GM23338 (cell line): ENCODE measurements around the gene ANKRD13C. TPM values are rescaled to one million over a fixed set of nuclear protein-coding genes. Genes with fewer than 3 reads are reported as not detected.

ENCODE experiments used
- ATAC-seq: fragments of 200-7000 bp; cut with Tn5 transposase; 3 replicates; pipeline ENCODE4 v1.9.1; 2020
- DNase-seq: peaks from one replicate; pipeline ENCODE4 v3.0.0-alpha.2; 2015; ENCODE audit warnings: low spot score
- H2AFZ ChIP-seq: fragments of 200-600 bp; sonication (generic); 2 replicates; pipeline ENCODE4 v1.8.0; 2016; ENCODE audit warnings: antibody characterized with exemption, mild to moderate bottlenecking, moderate library complexity
- H3F3A ChIP-seq: fragments of 200-600 bp; sonication (generic); replicated peaks from 2 replicates; pipeline ENCODE4 v1.8.0; 2017; ENCODE audit warnings: antibody characterized with exemption, mixed run types, low read depth
- H3K27ac ChIP-seq: fragments of 200-600 bp; sonication (generic); 2 replicates; pipeline ENCODE4 v1.6.1; 2016; ENCODE audit warnings: low read depth
- H3K27me3 ChIP-seq: fragments of 200-600 bp; sonication (generic); 2 replicates; pipeline ENCODE4 v1.8.0; 2016; ENCODE audit warnings: mild to moderate bottlenecking, mixed run types, moderate library complexity; ENCODE audit not compliant: insufficient read depth
- H3K36me3 ChIP-seq: fragments of 200-600 bp; sonication (generic); 2 replicates; pipeline ENCODE4 v1.8.0; 2016; ENCODE audit warnings: mild to moderate bottlenecking; ENCODE audit not compliant: insufficient read depth
- H3K4me1 ChIP-seq: fragments of 200-600 bp; sonication (generic); 2 replicates; pipeline ENCODE4 v1.8.0; 2016; ENCODE audit warnings: mild to moderate bottlenecking, moderate library complexity; ENCODE audit not compliant: insufficient read depth
- H3K4me2 ChIP-seq: fragments of 200-600 bp; sonication (generic); 2 replicates; pipeline ENCODE4 v1.7.1; 2017; ENCODE audit warnings: mixed run types
- H3K4me3 ChIP-seq: fragments of 200-600 bp; sonication (generic); 2 replicates; pipeline ENCODE4 v1.6.1; 2016; ENCODE audit warnings: mixed run types
- H3K79me2 ChIP-seq: fragments of 200-600 bp; sonication (generic); replicated peaks from 2 replicates; pipeline ENCODE4 v1.8.0; 2017; ENCODE audit warnings: mild to moderate bottlenecking; ENCODE audit not compliant: insufficient read depth
- H3K9me2 ChIP-seq: fragments of 200-600 bp; sonication (generic); 2 replicates; pipeline ENCODE4 v1.8.0; 2017; ENCODE audit not compliant: insufficient read depth
- H4K20me1 ChIP-seq: fragments of 200-600 bp; sonication (generic); replicated peaks from 2 replicates; pipeline ENCODE4 v1.8.0; 2017; ENCODE audit warnings: mild to moderate bottlenecking; ENCODE audit not compliant: insufficient read depth
- H3K27ac Mint-ChIP-seq: 2 replicates; pipeline ENCODE4 v1.8.0; 2020; ENCODE audit warnings: inconsistent platforms, mild to moderate bottlenecking, moderate library complexity, mixed read lengths
- H3K27me3 Mint-ChIP-seq: 3 replicates; pipeline ENCODE4 v1.8.0; 2022; ENCODE audit warnings: low read depth, mild to moderate bottlenecking, moderate library complexity, mixed read lengths, inconsistent platforms; ENCODE audit not compliant: insufficient read depth, poor library complexity
- H3K36me3 Mint-ChIP-seq: 3 replicates; pipeline ENCODE4 v1.8.0; 2021; ENCODE audit warnings: low read depth, mild to moderate bottlenecking, inconsistent platforms, moderate library complexity, mixed read lengths
- H3K4me1 Mint-ChIP-seq: 3 replicates; pipeline ENCODE4 v1.8.0; 2020; ENCODE audit warnings: mild to moderate bottlenecking, inconsistent platforms, mixed read lengths
- H3K4me3 Mint-ChIP-seq: 3 replicates; pipeline ENCODE4 v1.8.0; 2021; ENCODE audit warnings: moderate library complexity, mild to moderate bottlenecking, inconsistent platforms, mixed read lengths
- H3K9me3 Mint-ChIP-seq: 3 replicates; pipeline ENCODE4 v1.8.0; 2020; ENCODE audit warnings: moderate library complexity, mild to moderate bottlenecking, inconsistent platforms, mixed read lengths
- CREB1 ChIP-seq: fragments of 250-450 bp; sonication (Bioruptor Pico); IDR thresholded peaks from 2 replicates; pipeline ENCODE4 v1.5.0; 2020; ENCODE audit warnings: low read depth, mild to moderate bottlenecking, moderate library complexity
- CTCF ChIP-seq, 2 experiments: fragments of 200-600 bp in 1 of 2; sonication (generic) in 1 of 2; conservative IDR thresholded peaks; 2 replicates each; pipeline versions ENCODE4 v1.5.1 to v1.6.1; 2016 to 2017; ENCODE audit warnings: antibody characterized with exemption in 2 of 2, low read depth in 2 of 2, mild to moderate bottlenecking in 2 of 2, moderate library complexity in 1 of 2
- JUNB ChIP-seq: IDR thresholded peaks from one replicate; pipeline ENCODE4 v1.6.1; 2016; ENCODE audit warnings: antibody characterized with exemption; ENCODE audit not compliant: unreplicated experiment
- NANOG ChIP-seq: IDR thresholded peaks from 2 replicates; pipeline ENCODE4 v1.6.1; 2016; ENCODE audit warnings: antibody characterized with exemption, borderline replicate concordance
- REST ChIP-seq: IDR thresholded peaks from one replicate; pipeline ENCODE4 v1.6.1; 2018; ENCODE audit warnings: antibody characterized with exemption; ENCODE audit not compliant: unreplicated experiment
- STAT1 ChIP-seq: IDR thresholded peaks from one replicate; pipeline ENCODE4 v1.6.1; 2016; ENCODE audit warnings: antibody characterized with exemption; ENCODE audit not compliant: unreplicated experiment
- ZNF114 ChIP-seq: fragments of 250-450 bp; sonication (Bioruptor Pico); IDR thresholded peaks from 2 replicates; pipeline ENCODE4 v1.5.0; 2020; ENCODE audit warnings: mild to moderate bottlenecking, moderate library complexity
- ZNF331 ChIP-seq: fragments of 250-450 bp; sonication (Bioruptor Pico); IDR thresholded peaks from 2 replicates; pipeline ENCODE4 v1.5.0; 2020; ENCODE audit warnings: low read depth, mild to moderate bottlenecking, moderate library complexity
- polyA plus RNA-seq: library from polyadenylated mRNA; unstranded; fragments of >200 nt; fragmentation: Nextera tagmentation; extraction: Ambion mirVana; gene quantifications from 2 replicates; pipeline ENCODE4 v1.2.1, GENCODE V29; 2016
- total RNA-seq: library from RNA; depleted of rRNA; stranded (reverse); fragments of >200 nt; shearing (Covaris generic); gene quantifications from 2 replicates; pipeline ENCODE4 v1.2.3, GENCODE V29; 2014

Gene ANKRD13C
- total and polyA plus RNA-seq, 2 experiments from 2014 or later, result 12.3 to 32.5 TPM

- H3K36me3 ChIP-seq, result peaks cover 97% of the 10 kb centered on the region
- TF ChIP-seq REST, result no peak
- TF ChIP-seq ZNF114, result no peak
- no peak for TF ChIP-seq NANOG
- TF ChIP-seq CTCF (conservative IDR thresholded peaks at IDR 0.05; ENCODE audit: low read depth in 2 of 2), result no peak
- no peak for TF ChIP-seq STAT1
- no peak for TF ChIP-seq CREB1 (CRISPR knock-in tag)
These were observed 107.4 kb downstream of the ANKRD13C start for GRCh38 chr1:70247122-70247521.

DNA sequence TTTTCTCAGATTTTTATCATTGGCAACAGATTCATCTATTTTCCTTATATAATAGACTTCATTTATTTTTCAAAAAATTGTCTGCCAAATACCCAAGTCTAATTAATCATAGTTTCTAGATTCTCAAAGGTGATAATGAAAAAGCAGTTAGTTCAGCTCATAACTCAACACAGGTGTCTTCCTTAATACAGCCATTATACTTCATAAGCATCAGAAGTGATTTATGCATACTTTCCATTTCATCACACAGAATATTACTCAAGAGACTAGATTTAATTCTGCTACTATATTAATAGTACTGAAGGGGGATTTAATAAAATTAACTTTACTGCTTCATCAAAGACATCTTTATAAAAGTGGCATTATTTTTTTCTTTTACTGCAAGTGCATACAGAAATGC lies 114.6 kb downstream of the ANKRD13C start:
- H3K36me3 Mint-ChIP-seq, result peaks cover 91% of the 10 kb centered on the region
- no peaks in the 10 kb centered on the region for H3K4me1 Mint-ChIP-seq
- no peak overlapping the region for H3K4me2 ChIP-seq
- no peak for TF ChIP-seq REST
- no peak for TF ChIP-seq JUNB
- TF ChIP-seq ZNF331 (CRISPR knock-in tag), result no peak

More at GRCh38 chr1:70247122-70247521, 107.4 kb downstream of the ANKRD13C start:
- H3K27ac Mint-ChIP-seq, result no peak overlapping the region
- no peaks in the 10 kb centered on the region for H3K9me2 ChIP-seq
- no peaks in the 10 kb centered on the region for H3K4me1 ChIP-seq
- H3K27me3 ChIP-seq, result no peaks in the 10 kb centered on the region
- no peak overlapping the region for H2AFZ ChIP-seq
- H3F3A ChIP-seq, result no peaks in the 10 kb centered on the region
- ATAC-seq (no peak), DNase-seq (no peak)
- H3K27me3 Mint-ChIP-seq, result no peaks in the 10 kb centered on the region
- H4K20me1 ChIP-seq, result 0 out of 2 replicates have a peak, but pooled peaks cover 5% of the 10 kb centered on the region
- H3K9me3 Mint-ChIP-seq, result no peaks in the 10 kb centered on the region
- no peak overlapping the region for H3K27ac ChIP-seq
- H3K79me2 ChIP-seq, result no peaks in the 10 kb centered on the region; the same call in 1 of the 2 replicates
- no peak overlapping the region for H3K4me3 ChIP-seq
- H3K4me2 ChIP-seq, result no peak overlapping the region
- H3K36me3 Mint-ChIP-seq, result peaks cover 92% of the 10 kb centered on the region
- H3K4me1 Mint-ChIP-seq, result no peaks in the 10 kb centered on the region
- H3K4me3 Mint-ChIP-seq, result no peak overlapping the region

More for the DNA sequence above, 114.6 kb downstream of the ANKRD13C start:
- H3K9me3 Mint-ChIP-seq, result no peaks in the 10 kb centered on the region
- H3K9me2 ChIP-seq, result no peaks in the 10 kb centered on the region
- no peak overlapping the region for H3K27ac ChIP-seq
- no peaks in the 10 kb centered on the region for H3F3A ChIP-seq
- H3K79me2 ChIP-seq, result peaks cover 5% of the 10 kb centered on the region; the same call in 1 of the 2 replicates
- no peaks in the 10 kb centered on the region for H3K27me3 Mint-ChIP-seq
- H3K4me1 ChIP-seq, result no peaks in the 10 kb centered on the region
- H3K4me3 ChIP-seq, result no peak overlapping the region
- peaks cover 87% of the 10 kb centered on the region for H3K36me3 ChIP-seq
- ATAC-seq (no peak), DNase-seq (no peak)
- H2AFZ ChIP-seq, result no peak overlapping the region
- no peaks in the 10 kb centered on the region for H3K27me3 ChIP-seq
- H3K27ac Mint-ChIP-seq, result no peak overlapping the region
- H4K20me1 ChIP-seq, result peaks cover 4% of the 10 kb centered on the region; the same call in 1 of the 2 replicates
- H3K4me3 Mint-ChIP-seq, result no peak overlapping the region
